Measurements from ENCODE around the gene STYXL2.

Gene STYXL2

DNA sequence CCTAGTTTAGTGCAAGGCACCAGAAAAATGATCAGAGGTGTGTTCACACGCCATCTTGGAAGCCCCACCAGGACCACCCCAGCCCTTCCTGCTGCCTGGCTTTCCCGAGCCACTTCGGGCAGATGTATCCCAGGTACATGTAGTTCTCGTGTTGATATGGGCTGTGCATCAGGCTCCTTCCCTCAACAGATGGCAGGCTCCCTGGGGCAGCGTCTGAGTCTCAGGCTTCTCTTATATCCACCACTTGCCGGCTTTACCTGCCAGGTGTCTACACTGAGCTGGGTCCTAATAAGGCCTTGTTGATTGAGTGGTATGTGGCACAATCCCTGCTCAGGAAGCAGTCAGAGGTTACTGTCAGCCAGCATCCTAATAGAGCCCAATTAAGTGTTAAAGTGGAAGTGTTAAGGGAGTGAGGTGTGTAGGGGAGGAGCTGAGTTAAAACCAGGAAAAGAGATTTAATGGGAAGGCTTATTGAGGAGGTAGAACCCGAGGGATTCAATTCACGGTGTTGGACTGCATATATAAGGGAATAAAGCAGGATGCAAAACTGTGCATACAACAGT is 12.2 kb upstream of the STYXL2 start:
- DNase-seq: no peak

GRCh38 chr1:167082511-167083027 is 11.3 kb upstream of the STYXL2 start:
- DNase-seq: no peak

- no peak for DNase-seq
Measured at GRCh38 chr1:167083066-167083665, 10.7 kb upstream of the STYXL2 start.

GRCh38 chr1:167083871-167084270 is 10.0 kb upstream of the STYXL2 start:
- DNase-seq: no peak

DNA sequence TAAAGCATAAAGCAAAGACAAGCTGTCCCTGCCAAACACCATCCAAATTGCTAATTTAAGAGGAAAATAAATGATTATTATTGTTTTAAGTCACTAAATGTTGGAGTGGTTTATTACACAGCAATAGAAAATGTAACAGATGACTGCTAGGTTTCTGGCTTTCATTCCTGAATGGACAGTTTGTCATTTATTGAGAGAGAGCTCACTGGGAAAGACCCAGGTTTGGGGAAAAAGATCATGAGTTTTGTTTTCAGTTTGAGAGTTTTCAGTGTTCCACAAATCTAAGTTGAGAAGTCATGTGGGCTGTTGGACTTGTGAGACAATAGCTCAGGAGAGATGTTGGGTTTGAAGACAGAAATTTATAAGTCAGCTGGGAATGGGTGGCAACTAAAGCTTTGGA is 9.1 kb upstream of the STYXL2 start:
- no peak for DNase-seq

DNA sequence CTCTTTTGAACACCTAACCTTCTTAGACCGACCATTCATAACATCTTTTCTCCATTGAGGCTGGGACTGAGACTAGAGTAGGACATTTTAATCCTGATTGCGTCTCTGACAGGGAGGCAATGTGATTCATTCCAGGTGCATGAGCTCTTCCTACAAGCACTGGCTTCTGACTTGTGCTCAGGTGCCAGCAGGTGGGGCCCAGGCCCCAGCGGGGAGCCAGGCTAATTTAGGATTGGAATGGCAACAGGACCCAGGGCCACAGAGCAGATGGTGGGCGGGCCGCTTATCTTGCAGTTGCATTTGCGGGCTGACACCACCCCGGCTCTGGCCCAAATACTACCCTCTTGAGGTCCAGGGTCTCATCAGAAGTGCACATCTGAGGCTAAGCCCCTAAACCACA is 7.8 kb upstream of the STYXL2 start:
- no peak for DNase-seq

DNA sequence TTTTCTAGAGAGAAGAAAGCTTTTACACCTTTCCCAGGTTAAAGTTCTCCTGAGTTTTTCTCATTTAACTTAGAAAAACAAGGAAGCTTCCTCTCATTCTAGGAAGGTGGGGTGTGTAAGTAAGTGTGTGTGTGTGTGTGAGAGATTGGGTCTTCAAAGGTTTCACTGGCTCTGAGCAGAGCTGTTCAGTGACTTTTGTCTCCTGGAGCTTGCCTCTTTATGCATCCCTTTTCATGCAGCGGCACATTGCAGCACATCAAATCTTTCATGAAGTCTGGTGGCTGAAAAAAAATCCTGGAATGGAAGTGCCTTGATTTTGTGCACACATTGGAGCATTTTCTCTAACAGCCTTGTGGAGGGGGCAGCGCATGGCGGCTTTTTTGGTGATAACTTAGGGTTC is 7.1 kb upstream of the STYXL2 start:
- DNase-seq: no peak

DNA sequence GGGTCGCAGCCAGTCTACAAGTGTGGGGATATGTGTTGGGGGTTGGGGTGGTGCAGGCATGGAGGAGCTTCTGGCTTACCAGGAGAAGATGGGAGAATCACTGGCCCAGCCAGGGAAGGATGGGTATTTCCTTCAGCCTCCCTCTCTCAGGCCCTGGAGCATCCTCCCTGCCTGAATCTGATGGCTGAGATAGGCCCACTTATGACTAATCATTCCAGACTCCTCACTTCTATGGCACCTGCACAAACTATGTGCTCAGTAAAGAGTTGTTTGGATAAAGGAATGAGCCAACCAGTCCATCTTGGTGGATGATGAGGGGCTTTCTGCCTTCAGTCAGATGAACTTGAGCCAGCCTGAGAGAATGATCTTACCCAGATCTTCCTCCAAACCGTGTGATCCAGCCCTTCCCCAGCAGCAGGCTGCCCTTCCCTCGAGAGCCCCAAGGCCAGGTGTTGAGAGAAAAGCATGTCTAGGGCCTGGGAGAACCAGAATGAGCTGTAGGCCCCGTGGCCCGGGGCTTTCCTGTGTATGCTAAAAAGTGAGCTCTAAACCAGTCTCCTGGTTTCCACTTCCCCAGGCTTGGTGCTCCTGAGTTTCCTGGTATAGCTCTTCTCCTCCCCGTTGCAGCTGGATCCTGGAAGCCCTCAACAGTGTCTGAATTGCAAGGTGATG is 5.0 kb upstream of the STYXL2 start:
- DNase-seq: no peak

DNA sequence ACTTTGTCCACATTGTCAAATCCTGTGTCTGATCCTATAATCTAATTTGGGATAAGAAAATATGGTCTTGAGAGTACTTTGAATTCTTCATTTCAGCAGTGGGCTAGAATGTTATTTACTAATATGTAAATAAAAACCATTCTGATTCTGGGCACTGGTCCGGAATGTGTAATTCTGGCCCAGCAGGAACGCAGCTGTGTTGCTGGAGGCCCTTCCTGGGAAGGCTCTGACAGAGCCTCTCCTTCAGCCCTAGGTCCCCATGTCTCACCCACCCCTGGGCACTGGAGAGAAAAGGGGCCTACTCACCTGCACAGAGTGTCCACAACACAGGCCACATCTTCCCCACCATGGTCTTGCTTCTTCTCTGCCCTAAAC is 3.9 kb upstream of the STYXL2 start:
- DNase-seq: no peak

DNA sequence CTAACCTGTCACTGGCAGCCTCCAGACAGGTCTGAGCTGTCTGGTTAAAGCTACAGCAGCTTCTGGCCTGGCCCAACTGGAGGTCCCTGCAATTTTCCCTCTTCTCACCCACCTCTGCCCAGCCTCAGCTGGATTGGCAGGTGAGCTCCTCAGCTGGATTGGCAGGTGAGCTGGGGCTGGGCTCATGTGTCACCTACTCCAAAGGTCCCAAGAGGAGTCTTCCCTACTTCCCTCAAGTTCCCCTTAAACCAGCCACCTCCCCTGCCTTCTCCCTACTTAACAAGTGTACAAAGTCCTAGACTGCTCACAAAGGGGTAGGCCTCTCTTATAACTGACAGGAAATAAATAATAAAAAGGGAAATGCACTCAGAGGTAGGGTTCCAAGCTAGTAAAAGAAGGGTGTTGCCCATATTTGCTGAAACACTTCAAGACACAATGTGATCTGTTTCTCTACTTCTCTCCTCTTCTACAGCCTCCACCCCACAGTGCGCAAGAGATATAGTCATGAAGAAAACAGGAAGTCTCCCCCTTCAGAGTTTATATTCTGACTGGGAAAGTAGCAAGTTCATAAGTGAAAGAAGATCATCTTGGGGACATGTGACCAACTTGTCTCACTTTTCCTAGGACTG is 3.4 kb upstream of the STYXL2 start, which contains the start of gene GPA33:
Gene GPA33 (minus strand): TSS at position 64 of the 629 bp plus-strand sequence. CDS start 90 bp downstream, outside the sequence.
- no peak for DNase-seq

GRCh38 chr1:167092653-167093052 is 1.2 kb upstream of the STYXL2 start:
- DNase-seq: no peak

DNA sequence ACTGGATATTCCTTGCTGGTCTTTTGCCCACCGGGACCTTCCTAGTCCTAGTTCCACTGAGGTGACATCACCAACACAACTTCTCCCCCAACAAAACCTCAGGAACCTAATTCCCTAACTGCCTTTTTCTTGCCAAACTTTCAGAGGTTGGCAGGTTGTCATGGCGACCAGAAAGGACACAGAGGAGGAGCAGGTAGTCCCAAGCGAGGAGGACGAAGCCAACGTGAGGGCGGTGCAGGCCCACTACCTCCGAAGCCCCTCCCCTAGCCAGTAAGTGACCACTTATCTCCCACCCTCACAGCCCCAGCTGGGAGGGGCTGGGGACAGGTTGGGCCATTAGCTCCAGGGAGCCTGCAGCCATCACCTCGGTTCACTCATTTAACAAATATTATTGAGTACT is 815 bp downstream of the STYXL2 start:
- DNase-seq: no peak

DNA sequence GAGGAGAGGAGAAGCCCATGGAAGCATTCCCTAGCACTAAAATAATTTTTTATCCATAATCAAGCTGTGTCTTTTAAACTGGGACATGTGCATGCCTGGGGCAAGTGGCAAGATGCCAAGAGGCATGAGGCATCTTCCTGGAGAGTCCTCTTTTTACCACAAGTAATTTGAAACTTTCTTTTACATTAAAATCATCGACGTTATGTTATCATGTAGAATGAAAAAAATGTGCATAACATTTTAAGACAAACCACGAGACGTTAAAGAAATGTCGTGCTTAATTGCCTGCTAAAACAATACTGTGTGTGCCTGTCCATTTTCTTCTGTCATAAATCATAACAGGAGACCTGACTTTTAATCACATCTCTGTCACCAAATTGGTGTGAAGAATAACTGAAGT is 1.5 kb downstream of the STYXL2 start:
- DNase-seq: no peak

- no peak for DNase-seq
Measured at GRCh38 chr1:167099851-167100250, 6.0 kb downstream of the STYXL2 start.

DNA sequence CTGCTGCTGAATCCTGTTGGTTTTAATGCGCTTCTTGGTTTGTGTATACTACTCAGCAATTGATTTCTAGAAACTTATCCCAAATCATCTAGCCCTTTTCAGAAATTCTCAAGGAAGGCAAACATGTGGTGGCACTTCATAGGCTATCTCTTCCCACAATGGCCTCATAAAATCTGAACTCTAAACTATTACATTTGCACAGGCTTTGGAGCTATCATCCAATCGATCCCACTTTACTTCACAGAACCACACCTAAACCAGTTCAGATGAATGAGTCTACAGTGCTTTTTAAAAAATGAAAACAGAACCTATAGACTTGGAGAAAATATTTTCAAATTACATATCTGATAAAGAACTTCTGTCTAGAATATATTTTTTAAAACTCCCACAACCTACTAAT is 6.9 kb downstream of the STYXL2 start:
- no peak for DNase-seq

DNA sequence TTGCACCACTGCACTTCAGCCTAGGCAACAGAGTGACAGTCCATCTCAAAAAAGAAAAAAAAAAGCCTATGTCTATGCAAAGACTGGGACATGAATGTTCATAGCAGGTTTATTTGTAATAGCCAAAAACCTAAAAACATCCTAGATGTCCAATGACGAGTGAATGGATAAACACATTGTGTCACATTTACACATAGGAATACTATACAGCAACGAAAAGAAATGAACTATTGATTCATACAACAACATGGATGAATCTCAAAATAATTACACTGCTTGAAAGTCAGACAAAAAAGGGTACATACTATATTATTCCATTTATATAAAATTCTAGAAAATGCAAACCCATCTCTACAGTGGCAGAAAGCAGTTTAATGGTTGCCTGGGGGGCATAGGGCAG is 7.9 kb downstream of the STYXL2 start:
- DNase-seq: no peak

- DNase-seq: no peak
Measured at GRCh38 chr1:167102906-167103573, 9.2 kb downstream of the STYXL2 start.

GRCh38 chr1:167104256-167104633 is 10.4 kb downstream of the STYXL2 start:
- DNase-seq: no peak

DNA sequence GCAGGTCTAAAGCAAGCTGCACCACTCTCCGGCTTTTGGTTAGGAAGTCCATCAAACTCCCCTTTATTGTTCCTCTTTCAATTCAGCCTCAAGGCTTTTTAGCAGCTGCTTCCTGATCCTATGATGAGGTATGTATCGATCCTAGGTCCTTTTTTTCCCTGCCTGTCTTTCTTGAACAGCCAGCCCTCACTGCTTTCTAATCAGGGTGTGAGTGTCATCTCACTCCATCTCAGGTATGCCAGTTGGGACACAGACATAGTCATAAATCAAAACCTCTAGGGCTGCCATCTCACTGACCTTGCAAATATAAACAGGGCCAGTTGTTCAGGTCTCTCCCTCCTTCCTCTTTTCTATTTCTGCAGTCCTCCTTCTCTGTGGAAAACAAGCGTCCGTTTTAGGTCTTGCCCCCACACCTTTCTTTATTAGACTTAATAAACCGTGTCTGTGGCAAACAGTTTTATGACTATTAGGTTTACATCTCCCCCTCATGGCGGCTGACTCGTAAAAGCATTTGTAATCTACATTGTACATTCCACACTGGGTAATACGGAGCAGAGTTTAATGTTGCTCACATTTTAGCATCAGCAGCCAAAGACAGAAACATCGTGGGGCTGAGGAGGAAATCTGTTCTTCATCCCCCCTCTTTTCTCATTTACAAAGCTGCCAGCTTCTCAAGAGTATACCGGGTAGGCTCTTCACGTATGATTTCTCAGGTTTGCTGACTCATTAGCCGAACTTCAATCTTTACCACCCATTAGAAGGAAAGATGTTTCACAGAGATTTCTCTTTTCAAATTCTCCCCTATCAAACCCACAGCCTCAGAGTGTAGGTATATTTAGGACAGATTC is 11.6 kb downstream of the STYXL2 start:
- no peak for DNase-seq

DNA sequence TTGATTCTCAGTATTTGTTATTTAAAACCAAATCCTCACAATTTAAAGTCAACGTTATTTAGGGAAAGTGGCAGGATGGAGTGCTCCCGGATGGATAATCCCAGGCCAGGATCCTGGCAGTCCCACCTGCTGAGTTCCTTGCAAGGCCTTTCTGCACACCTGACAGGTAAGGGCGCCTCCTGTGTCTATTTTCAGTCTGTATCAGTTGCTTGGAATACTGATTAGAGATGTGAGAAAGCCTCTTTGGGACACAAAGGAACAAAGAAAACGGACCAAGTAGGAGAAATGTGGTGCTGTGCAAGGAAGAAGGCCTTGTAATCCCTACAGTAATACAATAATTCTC is 12.2 kb downstream of the STYXL2 start:
- no peak for DNase-seq

GRCh38 chr1:167107456-167107855 is 13.6 kb downstream of the STYXL2 start:
- no peak for DNase-seq

DNA sequence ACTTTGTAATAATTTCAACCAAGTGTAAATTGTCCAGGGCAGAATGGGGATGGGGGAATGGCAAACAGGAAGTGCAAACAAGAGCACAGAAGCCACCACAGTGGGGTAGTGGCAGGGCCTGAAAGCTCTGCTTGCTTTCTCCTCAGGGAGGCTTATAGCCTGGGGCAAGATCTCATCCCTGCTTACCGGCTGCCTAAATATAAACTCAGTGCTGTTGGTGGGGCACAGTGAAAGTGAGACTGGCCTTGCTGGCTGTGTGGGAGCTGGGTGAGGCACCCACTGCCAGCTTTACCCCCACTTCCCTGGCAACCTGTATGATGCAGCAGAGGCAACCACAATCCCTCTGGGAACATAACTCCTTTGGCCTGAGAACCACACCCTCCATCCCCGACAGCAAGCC is 15.2 kb downstream of the STYXL2 start:
- DNase-seq: no peak

DNA sequence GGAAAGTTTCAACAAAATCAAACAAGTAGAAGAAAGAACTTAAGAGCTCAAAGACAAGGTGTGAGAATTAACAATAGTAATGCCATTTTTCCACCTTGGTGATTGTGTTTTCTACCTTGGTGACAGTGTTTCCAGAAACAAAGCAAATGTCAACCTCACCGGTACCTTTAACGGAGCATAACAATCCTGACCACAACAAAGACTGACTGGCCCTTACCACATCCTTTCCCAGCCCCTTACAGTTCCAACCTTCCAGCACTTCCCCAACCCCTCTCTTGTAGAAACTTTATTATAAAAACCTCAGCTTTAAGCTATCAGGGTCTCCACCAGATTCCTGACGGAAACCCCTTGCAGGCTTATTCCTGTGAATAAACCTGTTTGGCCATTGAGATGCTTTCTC is 16.7 kb downstream of the STYXL2 start:
- DNase-seq: no peak
